CD4-positive, CD25-positive, alpha-beta regulatory T cell (primary cell): Measurements from ENCODE around the gene MUCL3. TPM values are rescaled to one million over a fixed set of nuclear protein-coding genes. Genes with fewer than 3 reads are reported as not detected.
A peak's percentile ranks its signal among the peaks of the same experiment; 100 is the strongest.

Experiments used
- ATAC-seq, 2 donors: fragments of 150-1000 bp; cut with Tn5 transposase; one replicate each; pipeline ENCODE4 v1.10.0; 2021; ENCODE audit warnings: low read depth in 2 of 2, moderate number of reproducible peaks in 2 of 2, moderate library complexity in 1 of 2
- DNase-seq, 3 donors: peaks; one replicate each; pipeline versions ENCODE4 v3.0.0 to v3.0.0-alpha.2; 2012 to 2022; ENCODE audit warnings: mixed read lengths in 1 of 3
- H3K27ac ChIP-seq: one replicate; pipeline ENCODE4 v1.7.0; 2013; ENCODE audit warnings: mild to moderate bottlenecking, low read length; ENCODE audit not compliant: insufficient read depth, poor library complexity, severe bottlenecking
- H3K27me3 ChIP-seq: one replicate; pipeline ENCODE4 v1.7.0; 2013; ENCODE audit warnings: low read length; ENCODE audit not compliant: control insufficient read depth, insufficient read depth
- H3K36me3 ChIP-seq: one replicate; pipeline ENCODE4 v1.7.0; 2013; ENCODE audit warnings: mild to moderate bottlenecking, low read length, moderate library complexity; ENCODE audit not compliant: control insufficient read depth, insufficient read depth
- H3K4me1 ChIP-seq: 2 replicates; pipeline ENCODE4 v1.7.0; 2013; ENCODE audit warnings: mild to moderate bottlenecking, low read length; ENCODE audit not compliant: insufficient read depth, control insufficient read depth, poor library complexity, severe bottlenecking
- H3K4me3 ChIP-seq: one replicate; pipeline ENCODE4 v1.7.0; 2013; ENCODE audit warnings: low read depth, mild to moderate bottlenecking, low read length, moderate library complexity
- H3K9me3 ChIP-seq, 2 experiments: 1 replicate in 1 of 2; 2 replicates in 1 of 2; pipeline ENCODE4 v1.7.0; 2013; ENCODE audit warnings: low read length in 2 of 2, mild to moderate bottlenecking in 1 of 2, moderate library complexity in 1 of 2; ENCODE audit not compliant: control insufficient read depth in 2 of 2
- H3K27ac Mint-ChIP-seq, 3 donors: one replicate each; pipeline ENCODE4 v1.8.0; 2020 to 2022; ENCODE audit warnings: mild to moderate bottlenecking in 3 of 3, mixed read lengths in 3 of 3, moderate library complexity in 2 of 3
- H3K27me3 Mint-ChIP-seq: one replicate; pipeline ENCODE4 v1.8.0; 2022; ENCODE audit warnings: mild to moderate bottlenecking, mixed read lengths
- H3K36me3 Mint-ChIP-seq: one replicate; pipeline ENCODE4 v1.8.0; 2020; ENCODE audit warnings: mixed read lengths
- H3K4me1 Mint-ChIP-seq, 4 donors: one replicate each; pipeline ENCODE4 v1.8.0; 2020 to 2022; ENCODE audit warnings: mixed read lengths in 4 of 4, mild to moderate bottlenecking in 1 of 4
- H3K4me3 Mint-ChIP-seq, 4 donors: one replicate each; pipeline ENCODE4 v1.8.0; 2020 to 2022; ENCODE audit warnings: mild to moderate bottlenecking in 4 of 4, mixed read lengths in 4 of 4, moderate library complexity in 3 of 4
- H3K9me3 Mint-ChIP-seq, 7 donors: one replicate each; pipeline ENCODE4 v1.8.0; 2020 to 2022; ENCODE audit warnings: mixed read lengths in 7 of 7, mild to moderate bottlenecking in 3 of 7, moderate library complexity in 2 of 7
- polyA plus RNA-seq, 4 donors: library from polyadenylated mRNA; unstranded; fragments of 300-500 nt; fragmentation: Illumina TruSeq; gene quantifications; one replicate each; pipeline ENCODE4 v1.2.3, GENCODE V29; 2021
- total RNA-seq: library from RNA; stranded (reverse); gene quantifications from one replicate; pipeline ENCODE4 v1.2.3, GENCODE V29; 2022

The MUCL3 gene
- total and polyA plus RNA-seq, 5 donors from 2014 or later: not detected

- Histone ChIP-seq H3K4me1 (no peaks in the 10 kb centered on the region), H3K27me3 (peaks cover 3% of the 10 kb centered on the region), H3K27ac (no peak overlapping the region), H3K36me3 (no peaks in the 10 kb centered on the region), H3K9me3 (no peaks in the 10 kb centered on the region), H3K4me3 (no peak overlapping the region)
- Mint-ChIP-seq H3K4me3 (no peak overlapping the region), H3K27ac (peak overlapping the region in 1 of 3 donors; percentile 66), H3K4me1 (peaks cover 0 to 6% (median 3%) of the 10 kb centered on the region in 4 donors), H3K27me3 (peaks cover 12% of the 10 kb centered on the region), H3K36me3 (no peaks in the 10 kb centered on the region), H3K9me3 (no peaks in the 10 kb centered on the region)
- ATAC-seq (no peak), DNase-seq (no peak)
Measured at GRCh38 chr6:31001281-31001888, 60.6 kb downstream of the MUCL3 start.

- H3K4me3 ChIP-seq: no peak overlapping the region
- H3K36me3 Mint-ChIP-seq: no peaks in the 10 kb centered on the region
Measured at GRCh38 chr6:31002471-31002870, 61.7 kb downstream of the MUCL3 start.

More at GRCh38 chr6:31002471-31002870, 61.7 kb downstream of the MUCL3 start:
- H3K4me1 Mint-ChIP-seq: peaks cover 0 to 6% (median 3%) of the 10 kb centered on the region in 4 donors
- no peak for ATAC-seq
- peak overlapping the region in 1 of 3 donors; percentile 34 for H3K27ac Mint-ChIP-seq
- H3K4me3 Mint-ChIP-seq: no peak overlapping the region
- no peaks in the 10 kb centered on the region for H3K4me1 ChIP-seq
- DNase-seq: no peak
- no peaks in the 10 kb centered on the region for H3K9me3 Mint-ChIP-seq
- H3K36me3 ChIP-seq: no peaks in the 10 kb centered on the region
- no peak overlapping the region for H3K27ac ChIP-seq
- H3K27me3 Mint-ChIP-seq: peaks cover 16% of the 10 kb centered on the region
- H3K27me3 ChIP-seq: peaks cover 6% of the 10 kb centered on the region
- H3K9me3 ChIP-seq: no peaks in the 10 kb centered on the region

Other genes starting within 250 kb of the MUCL3 start
- 9.0 TPM for gene NRM, start 250.0 kb upstream of the MUCL3 start, total RNA-seq
- gene NRM, start 250.0 kb upstream of the MUCL3 start, polyA plus RNA-seq: 10 to 100 TPM in 1 of 4 donors, 1 to 10 TPM in 3; 7.5 to 17.7 (median 9.2) TPM
- gene MDC1, start 223.7 kb upstream of the MUCL3 start, total RNA-seq: 32.7 TPM
- 1 to 10 TPM; 1.2 to 5.0 (median 3.7) TPM for gene MDC1, start 223.7 kb upstream of the MUCL3 start, polyA plus RNA-seq
- 119 TPM for gene TUBB, start 220.6 kb upstream of the MUCL3 start, total RNA-seq
- 100 to 1,000 TPM; 125 to 158 (median 138) TPM for gene TUBB, start 220.6 kb upstream of the MUCL3 start, polyA plus RNA-seq
- gene FLOT1, start 198.3 kb upstream of the MUCL3 start, total RNA-seq: 25.3 TPM
- gene FLOT1, start 198.3 kb upstream of the MUCL3 start, polyA plus RNA-seq: 10 to 100 TPM; 30.5 to 63.2 (median 48.1) TPM
- gene IER3, start 196.4 kb upstream of the MUCL3 start, total RNA-seq: 5.1 TPM
- 1 to 10 TPM in 3 of 4 donors, under 1 TPM in 1; 0.38 to 2.2 (median 1.4) TPM for gene IER3, start 196.4 kb upstream of the MUCL3 start, polyA plus RNA-seq
- 5.0 TPM for gene DDR1, start 56.5 kb upstream of the MUCL3 start, total RNA-seq
- 1 to 10 TPM; 1.2 to 3.5 (median 1.9) TPM for gene DDR1, start 56.5 kb upstream of the MUCL3 start, polyA plus RNA-seq
- gene GTF2H4, start 32.8 kb upstream of the MUCL3 start, total RNA-seq: 15.5 TPM
- gene GTF2H4, start 32.8 kb upstream of the MUCL3 start, polyA plus RNA-seq: 1 to 10 TPM; 6.8 to 7.8 (median 7.0) TPM
- gene VARS2, start 26.7 kb upstream of the MUCL3 start, total RNA-seq: 19.8 TPM
- 10 to 100 TPM; 12.9 to 20.7 (median 15.9) TPM for gene VARS2, start 26.7 kb upstream of the MUCL3 start, polyA plus RNA-seq
- gene SFTA2, start 8.8 kb upstream of the MUCL3 start, total RNA-seq: not detected
- gene SFTA2, start 8.8 kb upstream of the MUCL3 start, polyA plus RNA-seq: under 1 TPM in 2 of 4 donors, not detected in 2; 0.25 to 0.32 TPM
- not detected for gene MUC21, start 42.7 kb downstream of the MUCL3 start, total RNA-seq
- not detected for gene MUC21, start 42.7 kb downstream of the MUCL3 start, polyA plus RNA-seq
- not detected for gene MUC22, start 69.5 kb downstream of the MUCL3 start, total RNA-seq
- gene MUC22, start 69.5 kb downstream of the MUCL3 start, polyA plus RNA-seq: not detected
- not detected for gene C6orf15, start 171.6 kb downstream of the MUCL3 start, total RNA-seq
- not detected for gene C6orf15, start 171.6 kb downstream of the MUCL3 start, polyA plus RNA-seq
- not detected for gene PSORS1C1, start 173.8 kb downstream of the MUCL3 start, total RNA-seq
- not detected for gene PSORS1C1, start 173.8 kb downstream of the MUCL3 start, polyA plus RNA-seq
- gene CDSN, start 179.5 kb downstream of the MUCL3 start, total RNA-seq: not detected
- gene CDSN, start 179.5 kb downstream of the MUCL3 start, polyA plus RNA-seq: not detected
- not detected for gene PSORS1C2, start 198.1 kb downstream of the MUCL3 start, total RNA-seq
- gene PSORS1C2, start 198.1 kb downstream of the MUCL3 start, polyA plus RNA-seq: not detected
- gene CCHCR1, start 216.8 kb downstream of the MUCL3 start, total RNA-seq: 27.2 TPM
- 1 to 10 TPM; 3.5 to 6.9 (median 6.2) TPM for gene CCHCR1, start 216.8 kb downstream of the MUCL3 start, polyA plus RNA-seq
- gene TCF19, start 217.6 kb downstream of the MUCL3 start, total RNA-seq: 10.9 TPM
- 10 to 100 TPM in 2 of 4 donors, 1 to 10 TPM in 2; 8.3 to 13.3 (median 11.2) TPM for gene TCF19, start 217.6 kb downstream of the MUCL3 start, polyA plus RNA-seq
- not detected for gene POU5F1, start 229.7 kb downstream of the MUCL3 start, total RNA-seq
- under 1 TPM in 1 of 4 donors, not detected in 3; 0.27 TPM for gene POU5F1, start 229.7 kb downstream of the MUCL3 start, polyA plus RNA-seq